Breast epithelium (tissue), 3 donors: ENCODE results near the gene BTD.

Experiments
- CTCF ChIP-seq, 3 donors: fragments of 450-650 bp; IDR thresholded peaks; one replicate each; pipeline ENCODE4 v1.5.1; 2016 to 2017; ENCODE audit warnings: antibody characterized with exemption in 3 of 3, mild to moderate bottlenecking in 3 of 3, moderate library complexity in 3 of 3
- POLR2A ChIP-seq: fragments of 450-650 bp; IDR thresholded peaks from one replicate; pipeline ENCODE4 v1.6.1; 2016; ENCODE audit warnings: antibody characterized with exemption, mild to moderate bottlenecking, moderate library complexity

DNA sequence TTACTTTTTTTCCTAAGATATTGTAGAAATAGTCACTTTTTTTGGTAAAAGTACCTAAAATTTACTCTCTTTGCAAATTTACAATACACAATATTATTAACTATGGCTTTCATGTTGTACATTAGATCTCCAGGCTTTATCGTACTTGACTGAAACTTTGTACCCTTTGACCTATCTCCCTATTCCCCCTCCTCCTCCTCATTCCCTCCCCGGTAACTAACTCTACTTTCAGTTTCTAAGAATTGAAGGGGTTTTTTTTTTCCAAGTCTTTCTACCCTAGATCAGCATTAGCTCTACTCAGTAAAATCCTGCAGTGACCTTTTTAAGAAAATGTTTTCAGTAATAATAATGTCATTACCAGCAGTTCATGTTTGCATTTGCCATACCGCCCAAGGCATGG, 10.3 kb upstream of the BTD start:
- TF ChIP-seq CTCF (IDR thresholded peaks at IDR 0.05) (no peak), POLR2A (no peak)
